Globus pallidus (tissue), 1 donor: ENCODE measurements around the gene NEURL1B.
"Not testable (repeated sequence)": the region's sequence is repeated elsewhere in the genome, so short reads cannot be mapped to it uniquely, and the experiment has no call there.

Experiments used
- DNase-seq: peaks from one replicate; pipeline ENCODE4 v3.0.0-alpha.2; 2015; ENCODE audit warnings: low spot score

The NEURL1B gene

GRCh38 chr5:172657524-172658233 is 16.6 kb downstream of the NEURL1B start:
- not testable (repeated sequence) for DNase-seq

GRCh38 chr5:172658391-172658790 is 17.3 kb downstream of the NEURL1B start:
- no peak for DNase-seq

GRCh38 chr5:172658961-172659501 is 18.0 kb downstream of the NEURL1B start:
- DNase-seq = no peak

- DNase-seq = no peak
Observed at GRCh38 chr5:172659570-172659908, 18.5 kb downstream of the NEURL1B start.

GRCh38 chr5:172659909-172660628 is 19.0 kb downstream of the NEURL1B start:
- peak; percentile 92 for DNase-seq

GRCh38 chr5:172660974-172661373 is 19.9 kb downstream of the NEURL1B start:
- DNase-seq = no peak

- no peak for DNase-seq
Observed at GRCh38 chr5:172661526-172661925, 20.5 kb downstream of the NEURL1B start.

- DNase-seq = no peak
Observed at GRCh38 chr5:172662596-172662995, 21.5 kb downstream of the NEURL1B start.

GRCh38 chr5:172664018-172664417 is 23.0 kb downstream of the NEURL1B start:
- no peak for DNase-seq

GRCh38 chr5:172664681-172665541 is 23.8 kb downstream of the NEURL1B start:
- no peak for DNase-seq

- no peak for DNase-seq
Observed at GRCh38 chr5:172666251-172666650, 25.2 kb downstream of the NEURL1B start.

GRCh38 chr5:172667786-172668593 is 26.9 kb downstream of the NEURL1B start:
- DNase-seq = no peak

GRCh38 chr5:172668594-172669071 is 27.6 kb downstream of the NEURL1B start:
- no peak for DNase-seq

GRCh38 chr5:172669386-172670004 is 28.4 kb downstream of the NEURL1B start:
- DNase-seq = no peak

- DNase-seq = no peak
Observed at GRCh38 chr5:172670005-172670402, 28.9 kb downstream of the NEURL1B start.

- DNase-seq = no peak
Observed at GRCh38 chr5:172670444-172670843, 29.4 kb downstream of the NEURL1B start.

- no peak for DNase-seq
Observed at GRCh38 chr5:172671091-172671490, 30.0 kb downstream of the NEURL1B start.

GRCh38 chr5:172672681-172673080 is 31.6 kb downstream of the NEURL1B start:
- DNase-seq = no peak

- no peak for DNase-seq
Observed at GRCh38 chr5:172674155-172674554, 33.1 kb downstream of the NEURL1B start.

GRCh38 chr5:172676914-172677475 is 35.9 kb downstream of the NEURL1B start:
- DNase-seq = no peak
